Measurements from ENCODE around the gene RASSF4.

The RASSF4 gene

DNA sequence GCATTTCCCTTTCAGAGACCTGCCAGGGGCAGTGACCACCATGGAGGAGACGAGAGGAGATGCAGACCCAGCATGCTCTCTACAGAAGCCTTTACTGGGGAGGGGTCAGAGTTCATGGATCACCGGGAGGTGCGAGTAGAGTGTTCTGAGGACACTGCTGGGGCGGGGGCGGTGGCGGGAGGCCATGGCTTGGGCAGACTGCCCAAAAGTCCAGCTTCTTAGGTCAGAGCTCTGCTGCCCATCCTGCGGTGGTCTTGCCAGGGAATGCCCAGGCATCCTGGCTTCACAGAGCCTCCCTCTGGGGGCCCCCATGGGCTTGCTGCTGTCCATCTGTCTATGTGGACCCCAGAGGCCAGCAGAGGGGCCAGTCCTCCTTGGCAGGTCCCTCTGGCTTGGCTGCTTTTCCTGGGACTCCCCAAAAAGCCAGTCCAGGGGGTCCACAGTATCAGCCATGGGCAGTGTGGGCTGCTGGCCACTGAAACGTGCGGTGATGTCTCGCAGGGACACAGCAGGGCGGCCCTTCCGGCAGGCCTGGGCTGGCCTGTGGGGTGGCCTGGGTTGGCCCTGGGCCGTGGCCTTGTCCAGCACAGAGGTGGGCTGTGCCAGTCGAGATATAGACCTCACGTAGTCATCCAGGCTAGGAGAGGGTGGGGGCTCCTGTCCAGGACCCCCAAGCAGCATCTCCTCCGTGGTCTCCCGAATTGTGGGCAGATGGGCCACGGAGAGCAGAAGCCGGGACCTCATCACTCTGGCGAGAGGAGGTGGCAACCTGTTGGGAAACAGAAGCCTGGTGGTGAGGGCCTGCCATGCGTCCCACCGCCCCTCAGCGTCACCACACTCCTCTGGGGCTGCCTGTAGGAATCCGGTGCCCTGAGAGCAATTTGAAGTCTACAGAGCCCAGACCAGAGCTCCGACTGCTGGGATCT is 17.9 kb downstream of the RASSF4 start:
- TF ChIP-seq GATA3 (IDR thresholded peaks at IDR 0.05; ENCODE audit: low read depth, low read length) (no peak), GATA2 (IDR thresholded peaks at IDR 0.05; ENCODE audit: low read depth, low read length) (no peak)

- TF ChIP-seq GATA2 (IDR thresholded peaks at IDR 0.05; ENCODE audit: low read depth, low read length) (peak; percentile 62; the same call in 1 of the 2 replicates), GATA3 (IDR thresholded peaks at IDR 0.05; ENCODE audit: low read depth, low read length) (no peak)
Observed at GRCh38 chr10:44978213-44978569, 18.6 kb downstream of the RASSF4 start.

GRCh38 chr10:44978570-44979280 is 19.1 kb downstream of the RASSF4 start, which contains the start of gene DEPP1:
Gene DEPP1, minus strand, starts transcription at chr10:44978809. Its CDS starts 779 bp downstream, at chr10:44978030.
- TF ChIP-seq GATA3 (IDR thresholded peaks at IDR 0.05; ENCODE audit: low read depth, low read length) = no peak
- TF ChIP-seq GATA2 (IDR thresholded peaks at IDR 0.05; ENCODE audit: low read depth, low read length) = no peak

DNA sequence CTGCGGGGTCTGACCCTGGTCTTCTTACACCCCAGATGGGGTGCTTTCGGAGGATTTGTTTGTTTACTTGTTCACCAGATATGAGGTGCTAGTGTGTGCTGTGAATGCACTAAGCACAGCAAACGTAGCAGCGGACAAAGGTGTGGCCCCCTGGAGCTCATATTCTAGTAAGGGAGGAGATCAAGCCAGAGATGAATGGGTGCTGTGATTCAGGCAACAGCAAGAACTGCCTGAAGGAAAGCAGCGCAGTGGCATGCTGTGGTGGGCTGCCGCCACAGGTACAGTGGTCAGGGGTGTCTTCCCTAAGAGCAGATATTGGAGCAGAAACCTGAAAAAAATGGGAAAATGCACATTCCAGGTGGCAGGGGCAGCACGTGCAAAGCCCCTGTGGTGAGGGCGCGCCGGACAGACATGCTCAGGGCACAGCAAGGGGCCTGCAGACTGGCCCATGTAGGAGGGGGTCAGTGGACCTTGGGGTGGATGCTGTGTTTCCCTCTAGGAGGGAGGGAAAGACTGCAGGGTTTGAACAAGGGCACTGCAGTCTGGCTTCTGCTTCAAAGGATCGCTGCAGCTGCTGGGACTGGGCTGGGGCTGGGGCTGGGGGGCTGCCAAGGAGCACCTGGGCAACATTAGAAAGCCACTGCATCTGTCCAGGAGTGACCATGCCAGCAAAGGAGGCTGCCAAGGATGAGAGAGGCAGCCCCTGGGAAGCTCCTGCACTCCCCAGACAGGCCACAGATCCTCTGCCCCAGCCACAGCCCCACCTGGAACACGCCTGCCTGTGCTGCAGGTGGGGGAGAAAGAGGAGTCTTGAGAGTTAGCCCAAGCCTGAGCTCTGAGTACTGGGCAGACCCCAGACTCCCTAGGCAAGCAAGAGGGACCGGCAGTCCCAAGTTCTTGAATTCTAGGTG is 19.9 kb downstream of the RASSF4 start:
- TF ChIP-seq GATA3 (IDR thresholded peaks at IDR 0.05; ENCODE audit: low read depth, low read length) (no peak), GATA2 (IDR thresholded peaks at IDR 0.05; ENCODE audit: low read depth, low read length) (no peak)

DNA sequence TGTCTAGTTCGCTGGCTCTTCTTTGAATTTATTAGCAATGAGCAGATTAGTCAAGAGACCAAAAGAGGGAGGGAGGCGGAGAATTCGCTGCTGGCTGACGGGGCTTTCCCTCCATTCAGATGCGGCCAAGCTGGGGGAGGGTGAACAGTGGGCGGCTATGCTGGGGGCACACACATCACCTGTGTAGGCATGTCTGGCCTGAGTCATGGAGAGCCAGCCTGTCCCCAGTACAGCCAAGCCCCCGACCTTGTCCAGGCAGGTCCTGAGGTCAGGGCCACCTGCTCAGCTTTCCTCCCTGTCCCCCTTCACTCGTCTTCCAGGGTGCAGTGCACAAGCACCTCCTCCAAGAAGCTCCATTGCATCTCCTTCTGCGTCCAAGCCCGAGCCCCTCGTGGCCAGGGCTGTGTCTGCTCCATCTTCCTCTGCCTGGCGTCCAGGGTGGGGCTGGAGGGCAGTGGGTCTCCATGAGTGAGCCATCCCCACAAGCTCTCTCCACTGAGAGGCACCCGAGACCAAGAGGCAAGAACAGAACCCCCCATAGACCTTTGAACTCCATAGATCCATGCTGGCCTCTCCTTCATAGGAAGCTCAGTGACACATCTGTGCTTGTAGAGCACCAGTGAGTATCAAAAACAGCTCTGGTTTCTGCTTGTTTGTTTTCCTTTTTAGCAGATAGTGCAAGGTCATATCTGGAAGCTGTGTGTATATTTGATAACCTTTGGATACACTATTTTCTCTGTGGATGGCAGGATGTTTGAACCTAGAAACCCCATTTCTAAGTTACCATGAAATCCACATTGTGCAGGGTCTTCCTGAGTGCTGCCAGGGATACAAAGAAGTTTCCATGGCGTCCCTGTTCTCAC is 20.9 kb downstream of the RASSF4 start:
- TF ChIP-seq GATA2 (IDR thresholded peaks at IDR 0.05; ENCODE audit: low read depth, low read length) (no peak), GATA3 (IDR thresholded peaks at IDR 0.05; ENCODE audit: low read depth, low read length) (no peak)

GRCh38 chr10:44981172-44982113 is 21.8 kb downstream of the RASSF4 start:
- no peak for TF ChIP-seq GATA2 (IDR thresholded peaks at IDR 0.05; ENCODE audit: low read depth, low read length)
- TF ChIP-seq GATA3 (IDR thresholded peaks at IDR 0.05; ENCODE audit: low read depth, low read length) = no peak

GRCh38 chr10:44982114-44982460 is 22.5 kb downstream of the RASSF4 start:
- TF ChIP-seq GATA3 (IDR thresholded peaks at IDR 0.05; ENCODE audit: low read depth, low read length) (no peak), GATA2 (IDR thresholded peaks at IDR 0.05; ENCODE audit: low read depth, low read length) (no peak)

DNA sequence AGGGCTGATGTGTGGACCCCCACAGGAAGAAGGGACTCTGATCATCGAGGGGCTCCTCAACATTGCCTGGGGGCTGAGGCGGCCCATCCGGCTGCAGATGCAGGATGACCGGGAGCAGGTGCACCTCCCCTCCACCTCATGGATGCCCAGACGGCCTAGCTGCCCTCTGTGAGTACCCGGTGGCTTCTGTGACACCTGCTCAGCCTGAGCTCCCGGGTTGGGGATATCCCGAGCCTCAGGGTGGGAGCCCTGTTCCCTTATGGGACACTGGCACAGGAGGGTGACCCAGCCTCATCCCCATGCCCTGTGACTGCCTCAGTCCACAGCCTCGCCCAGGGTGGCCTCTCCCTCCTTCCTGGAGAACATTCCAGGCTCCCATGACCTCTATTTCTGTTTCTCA is 22.9 kb downstream of the RASSF4 start:
- no peak for TF ChIP-seq GATA3 (IDR thresholded peaks at IDR 0.05; ENCODE audit: low read depth, low read length)
- no peak for TF ChIP-seq GATA2 (IDR thresholded peaks at IDR 0.05; ENCODE audit: low read depth, low read length)

DNA sequence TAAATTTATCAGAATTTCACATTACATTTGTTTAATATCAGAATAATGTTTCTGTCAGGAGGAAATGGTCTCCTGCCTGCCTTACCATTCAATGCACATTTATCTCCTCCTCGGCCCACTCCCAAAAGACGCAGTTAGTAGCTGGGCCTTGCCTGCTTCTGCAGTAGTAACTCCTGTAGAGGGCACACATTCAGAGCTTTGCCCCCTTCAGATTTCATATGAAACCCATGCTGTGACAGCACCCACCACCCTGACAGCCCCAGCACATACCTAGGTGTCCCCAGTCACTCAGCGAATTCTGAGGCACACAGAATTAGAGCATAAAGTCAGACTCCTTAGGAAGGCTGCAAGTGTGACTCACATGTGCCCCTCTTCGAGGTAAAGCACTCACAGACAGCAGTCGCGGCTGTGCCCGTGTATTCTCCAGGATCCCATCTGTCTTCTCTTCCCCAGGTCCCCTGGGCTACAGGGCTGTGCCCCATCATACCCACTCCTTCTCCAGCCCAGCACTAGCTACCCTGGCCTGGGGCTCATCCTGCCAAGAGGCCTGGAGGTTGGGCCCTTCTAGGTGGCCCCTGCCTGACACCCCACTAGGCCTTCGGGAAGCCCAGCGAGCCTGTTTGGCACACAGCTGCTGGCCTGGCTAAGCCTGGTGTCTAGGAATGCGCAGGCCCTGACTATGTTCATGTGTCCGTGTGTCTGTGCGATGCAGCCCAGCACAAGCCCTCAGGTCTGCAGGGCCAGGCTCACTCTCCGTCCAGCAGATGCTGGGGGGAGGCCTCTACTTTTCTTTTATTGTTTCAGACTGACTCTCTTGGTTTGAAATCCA is 23.7 kb downstream of the RASSF4 start:
- TF ChIP-seq GATA3 (IDR thresholded peaks at IDR 0.05; ENCODE audit: low read depth, low read length) (no peak), GATA2 (IDR thresholded peaks at IDR 0.05; ENCODE audit: low read depth, low read length) (no peak)

GRCh38 chr10:44983895-44984278 is 24.3 kb downstream of the RASSF4 start:
- TF ChIP-seq GATA3 (IDR thresholded peaks at IDR 0.05; ENCODE audit: low read depth, low read length) (no peak), GATA2 (IDR thresholded peaks at IDR 0.05; ENCODE audit: low read depth, low read length) (no peak)

DNA sequence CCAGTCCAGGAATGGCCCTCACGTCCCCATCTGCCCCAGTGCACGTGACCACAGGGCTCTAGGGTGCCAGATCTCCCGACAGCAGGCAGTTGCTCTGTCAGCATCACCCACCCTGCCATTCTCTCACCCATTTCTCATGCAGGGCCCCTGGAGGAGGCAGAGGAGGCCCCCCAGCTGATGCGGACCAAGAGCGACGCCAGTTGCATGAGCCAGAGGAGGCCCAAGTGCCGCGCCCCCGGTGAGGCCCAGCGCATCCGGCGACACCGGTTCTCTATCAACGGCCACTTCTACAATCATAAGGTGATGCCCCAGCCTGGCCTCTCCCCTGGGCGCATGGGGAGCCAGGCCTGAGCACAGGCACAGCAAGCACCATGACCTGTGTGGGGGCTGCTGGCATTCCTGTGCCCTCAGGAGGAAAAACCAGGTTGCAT is 25.1 kb downstream of the RASSF4 start:
- TF ChIP-seq GATA3 (IDR thresholded peaks at IDR 0.05; ENCODE audit: low read depth, low read length) = no peak
- no peak for TF ChIP-seq GATA2 (IDR thresholded peaks at IDR 0.05; ENCODE audit: low read depth, low read length)

All from SH-SY5Y (cell line).